Measurements from ENCODE around the gene TRAF4.

TRAF4 gene

GRCh38 chr17:28751600-28752366 is 8.0 kb downstream of the TRAF4 start:
- no peak for TF ChIP-seq CTCF (IDR thresholded peaks at IDR 0.05; ENCODE audit: control insufficient read depth, extremely low read depth, insufficient read depth)
- H3K4me3 ChIP-seq (ENCODE audit: low read depth, low read length) = no peak overlapping the region
- no peak for DNase-seq (ENCODE audit: low read depth)

- H3K4me3 ChIP-seq (ENCODE audit: low read depth, low read length) = no peak overlapping the region
- TF ChIP-seq CTCF (IDR thresholded peaks at IDR 0.05; ENCODE audit: control insufficient read depth, extremely low read depth, insufficient read depth) = no peak
- DNase-seq (ENCODE audit: low read depth) = no peak
Measured at GRCh38 chr17:28755486-28755885, 11.7 kb downstream of the TRAF4 start.

- peak; percentile 52 for DNase-seq (ENCODE audit: low read depth)
- TF ChIP-seq CTCF (IDR thresholded peaks at IDR 0.05; ENCODE audit: control insufficient read depth, extremely low read depth, insufficient read depth) = no peak
Measured at GRCh38 chr17:28756049-28756804, 12.4 kb downstream of the TRAF4 start.

GRCh38 chr17:28758411-28759121 is 14.8 kb downstream of the TRAF4 start:
- no peak for DNase-seq (ENCODE audit: low read depth)
- H3K4me3 ChIP-seq (ENCODE audit: low read depth, low read length) = no peak overlapping the region
- no peak for TF ChIP-seq CTCF (IDR thresholded peaks at IDR 0.05; ENCODE audit: control insufficient read depth, extremely low read depth, insufficient read depth)

More at GRCh38 chr17:28756049-28756804, 12.4 kb downstream of the TRAF4 start:
- H3K4me3 ChIP-seq (ENCODE audit: low read depth, low read length) = no peak overlapping the region

GRCh38 chr17:28759256-28759865 is 15.6 kb downstream of the TRAF4 start:
- no peak for TF ChIP-seq CTCF (IDR thresholded peaks at IDR 0.05; ENCODE audit: control insufficient read depth, extremely low read depth, insufficient read depth)
- no peak overlapping the region for H3K4me3 ChIP-seq (ENCODE audit: low read depth, low read length)
- DNase-seq (ENCODE audit: low read depth) = no peak
